Smooth muscle cell (in vitro differentiated cells): ENCODE data around the gene DENND2A. TPM values are rescaled to one million over a fixed set of nuclear protein-coding genes. Genes with fewer than 3 reads are reported as not detected.
A peak's percentile ranks its signal among the peaks of the same experiment; 100 is the strongest.

ENCODE experiments used
- DNase-seq: peaks from one replicate; lab custom pipeline; 2025; ENCODE audit not compliant: unreplicated experiment; lab: John Stamatoyannopoulos, UW
- H2AFZ ChIP-seq: fragments of 200-600 bp; sonication (generic); 2 replicates; pipeline ENCODE4 v1.6.0; 2016; ENCODE audit warnings: antibody characterized with exemption, low read depth, mild to moderate bottlenecking
- H3F3A ChIP-seq: fragments of 200-600 bp; sonication (generic); 2 replicates; pipeline ENCODE4 v1.6.0; 2017; ENCODE audit warnings: antibody characterized with exemption, low read depth
- H3K27ac ChIP-seq: fragments of 200-600 bp; sonication (generic); 2 replicates; pipeline ENCODE4 v1.5.1; 2016; ENCODE audit warnings: low read depth, mild to moderate bottlenecking
- H3K27me3 ChIP-seq: fragments of 200-600 bp; sonication (generic); 2 replicates; pipeline ENCODE4 v1.6.1; 2016; ENCODE audit warnings: low read depth, mild to moderate bottlenecking
- H3K36me3 ChIP-seq: fragments of 200-600 bp; sonication (generic); 2 replicates; pipeline ENCODE4 v1.5.1; 2016; ENCODE audit warnings: low read depth
- H3K4me1 ChIP-seq: fragments of 200-600 bp; sonication (generic); 2 replicates; pipeline ENCODE4 v1.5.1; 2016; ENCODE audit warnings: low read depth
- H3K4me2 ChIP-seq: fragments of 200-600 bp; sonication (generic); 2 replicates; pipeline ENCODE4 v1.6.0; 2016; ENCODE audit warnings: mild to moderate bottlenecking
- H3K4me3 ChIP-seq: fragments of 200-600 bp; sonication (generic); 2 replicates; pipeline ENCODE4 v1.5.1; 2016; ENCODE audit warnings: mild to moderate bottlenecking
- H3K79me2 ChIP-seq: fragments of 200-600 bp; sonication (generic); 2 replicates; pipeline ENCODE4 v1.6.0; 2016; ENCODE audit warnings: low read depth, mild to moderate bottlenecking
- H3K9ac ChIP-seq: fragments of 200-600 bp; sonication (generic); 2 replicates; pipeline ENCODE4 v1.6.0; 2016; ENCODE audit warnings: low read depth
- H3K9me3 ChIP-seq: fragments of 200-600 bp; sonication (generic); replicated peaks from 2 replicates; pipeline ENCODE4 v1.5.1; 2016; ENCODE audit warnings: low read depth
- H4K20me1 ChIP-seq: fragments of 200-600 bp; sonication (generic); 2 replicates; pipeline ENCODE4 v1.6.0; 2016; ENCODE audit warnings: low read depth
- CTCF ChIP-seq: fragments of 200-600 bp; sonication (generic); IDR thresholded peaks from 2 replicates; pipeline ENCODE4 v1.5.1; 2017; ENCODE audit warnings: borderline replicate concordance, mild to moderate bottlenecking, antibody characterized with exemption; ENCODE audit not compliant: insufficient read depth, poor library complexity, severe bottlenecking
- WGBS: methylation state at CpG from one replicate; pipeline ENCODE4 v1.1.7; 2016; ENCODE audit warnings: low lambda C conversion rate; 5-methylcytosine and 5-hydroxymethylcytosine counted together
- polyA plus RNA-seq: library from polyadenylated mRNA; unstranded; fragments of >200 nt; fragmentation: Nextera tagmentation; extraction: Ambion mirVana; gene quantifications from 2 replicates; pipeline ENCODE4 v1.2.1, GENCODE V29; 2016
- total RNA-seq: library from RNA; depleted of rRNA; stranded (reverse); fragments of >200 nt; gene quantifications from 2 replicates; pipeline ENCODE4 v1.2.3, GENCODE V29; 2014

Gene DENND2A
- total and polyA plus RNA-seq, 2 experiments from 2014 or later = 1.8 to 4.6 TPM

- 61% methylated on average over 18 of the region's 18 CpGs for WGBS
- no peak overlapping the region for H3K9ac ChIP-seq
- H3K79me2 ChIP-seq = no peaks in the 10 kb centered on the region
- TF ChIP-seq CTCF = no peak
- H3K9me3 ChIP-seq = no peaks in the 10 kb centered on the region
- DNase-seq = no peak
- H3K27me3 ChIP-seq = no peaks in the 10 kb centered on the region
- H3K36me3 ChIP-seq = no peaks in the 10 kb centered on the region
- H3K27ac ChIP-seq = no peak overlapping the region
- peak overlapping the region; percentile 76 for H2AFZ ChIP-seq
- peak overlapping the region; percentile 57 for H3K4me3 ChIP-seq
- H4K20me1 ChIP-seq = no peaks in the 10 kb centered on the region
- no peaks in the 10 kb centered on the region for H3K4me1 ChIP-seq
- peak overlapping the region; percentile 91 for H3K4me2 ChIP-seq
- H3F3A ChIP-seq = peaks cover 3% of the 10 kb centered on the region
These were observed 33.2 kb upstream of the DENND2A start for GRCh38 chr7:140673774-140674155.

GRCh38 chr7:140673063-140673773, 32.6 kb upstream of the DENND2A start:
- H3K27me3 ChIP-seq = no peaks in the 10 kb centered on the region
- WGBS = 2% methylated on average over 48 of the region's 72 CpGs
- H3K9ac ChIP-seq = peak overlapping the region; percentile 6
- H3K36me3 ChIP-seq = no peaks in the 10 kb centered on the region
- peak overlapping the region; percentile 57 for H3K4me3 ChIP-seq
- H3K79me2 ChIP-seq = no peaks in the 10 kb centered on the region
- no peaks in the 10 kb centered on the region for H4K20me1 ChIP-seq
- no peak for TF ChIP-seq CTCF
- no peaks in the 10 kb centered on the region for H3K4me1 ChIP-seq
- H3K27ac ChIP-seq = no peak overlapping the region
- H3K9me3 ChIP-seq = no peaks in the 10 kb centered on the region
- peak overlapping the region; percentile 91 for H3K4me2 ChIP-seq
- H3F3A ChIP-seq = peaks cover 3% of the 10 kb centered on the region
- peak overlapping the region; percentile 76 for H2AFZ ChIP-seq
- DNase-seq = no peak

- no peak for DNase-seq
- 5% methylated on average over 8 of the region's 41 CpGs for WGBS
- peak within 1 kb of the TSS; percentile 6 for H3K9ac ChIP-seq
These were observed 31.9 kb upstream of the DENND2A start, which contains the start of gene ADCK2 for GRCh38 chr7:140672382-140673062. Gene ADCK2, plus strand, starts transcription at chr7:140672945. Its CDS starts 386 bp downstream, at chr7:140673331.

More at GRCh38 chr7:140672382-140673062, 31.9 kb upstream of the DENND2A start, which contains the start of gene ADCK2:
- Histone ChIP-seq H2AFZ (peak within 1 kb of the TSS; percentile 76), H3K4me3 (peak within 1 kb of the TSS; percentile 57), H3K4me1 (no peaks in the 10 kb centered on the region), H3K4me2 (peak within 1 kb of the TSS; percentile 91), H4K20me1 (no peaks in the 10 kb centered on the region), H3F3A (peaks cover 3% of the 10 kb centered on the region), H3K27ac (no peak within 1 kb of the TSS), H3K9me3 (no peaks in the 10 kb centered on the region), H3K27me3 (no peaks in the 10 kb centered on the region), H3K36me3 (no peaks in the 10 kb centered on the region), H3K79me2 (no peaks in the 10 kb centered on the region)
- no peak for TF ChIP-seq CTCF
